ENCODE results near the gene SLC22A23.

The SLC22A23 gene

GRCh38 chr6:3290931-3291211, 166.0 kb downstream of the SLC22A23 start:
- TF ChIP-seq MAX (IDR thresholded peaks at IDR 0.05) (no peak), TAF1 (IDR thresholded peaks at IDR 0.05; ENCODE audit: low read depth) (no peak), EGR1 (IDR thresholded peaks at IDR 0.05) (no peak), ZBTB7A (IDR thresholded peaks at IDR 0.05; ENCODE audit: low read depth) (no peak), YY1 (IDR thresholded peaks at IDR 0.05; ENCODE audit: low read depth) (no peak), USF1 (IDR thresholded peaks at IDR 0.05) (no peak), RAD21 (IDR thresholded peaks at IDR 0.05; ENCODE audit: low read depth) (no peak), CREB1 (IDR thresholded peaks at IDR 0.05; ENCODE audit: low read depth) (no peak), TEAD4 (IDR thresholded peaks at IDR 0.05) (no peak), CEBPB (IDR thresholded peaks at IDR 0.05) (no peak), NFIC (IDR thresholded peaks at IDR 0.05) (no peak), REST (IDR thresholded peaks at IDR 0.05; ENCODE audit: low read depth) (no peak), TCF12 (IDR thresholded peaks at IDR 0.05; ENCODE audit: low read depth) (no peak), FOXM1 (IDR thresholded peaks at IDR 0.05; ENCODE audit: borderline replicate concordance, low read depth) (no peak), EP300 (IDR thresholded peaks at IDR 0.05; ENCODE audit: borderline replicate concordance) (no peak)

GRCh38 chr6:3290149-3290930, 166.5 kb downstream of the SLC22A23 start:
- TF ChIP-seq ZBTB7A (IDR thresholded peaks at IDR 0.05; ENCODE audit: low read depth) (no peak), YY1 (IDR thresholded peaks at IDR 0.05; ENCODE audit: low read depth) (no peak), REST (IDR thresholded peaks at IDR 0.05; ENCODE audit: low read depth) (no peak), EGR1 (IDR thresholded peaks at IDR 0.05) (no peak), NFIC (IDR thresholded peaks at IDR 0.05) (no peak), TEAD4 (IDR thresholded peaks at IDR 0.05) (no peak), RAD21 (IDR thresholded peaks at IDR 0.05; ENCODE audit: low read depth) (no peak), USF1 (IDR thresholded peaks at IDR 0.05) (no peak), TCF12 (IDR thresholded peaks at IDR 0.05; ENCODE audit: low read depth) (no peak), CREB1 (IDR thresholded peaks at IDR 0.05; ENCODE audit: low read depth) (no peak)

- TF ChIP-seq TCF12 (IDR thresholded peaks at IDR 0.05; ENCODE audit: low read depth) (no peak), USF1 (IDR thresholded peaks at IDR 0.05) (no peak), TAF1 (IDR thresholded peaks at IDR 0.05; ENCODE audit: low read depth) (no peak), FOXM1 (IDR thresholded peaks at IDR 0.05; ENCODE audit: borderline replicate concordance, low read depth) (no peak), MAX (IDR thresholded peaks at IDR 0.05) (no peak), EP300 (IDR thresholded peaks at IDR 0.05; ENCODE audit: borderline replicate concordance) (no peak), CREB1 (IDR thresholded peaks at IDR 0.05; ENCODE audit: low read depth) (no peak), RAD21 (IDR thresholded peaks at IDR 0.05; ENCODE audit: low read depth) (no peak), CEBPB (IDR thresholded peaks at IDR 0.05) (no peak), ZBTB7A (IDR thresholded peaks at IDR 0.05; ENCODE audit: low read depth) (no peak)
Measured at GRCh38 chr6:3289664-3290055, 167.2 kb downstream of the SLC22A23 start.

- no peak for TF ChIP-seq TAF1 (IDR thresholded peaks at IDR 0.05; ENCODE audit: low read depth)
- TF ChIP-seq REST (IDR thresholded peaks at IDR 0.05; ENCODE audit: low read depth): no peak
- TF ChIP-seq NFIC (IDR thresholded peaks at IDR 0.05): no peak
- TF ChIP-seq TEAD4 (IDR thresholded peaks at IDR 0.05): no peak
- no peak for TF ChIP-seq RAD21 (IDR thresholded peaks at IDR 0.05; ENCODE audit: low read depth)
- no peak for TF ChIP-seq CEBPB (IDR thresholded peaks at IDR 0.05)
- TF ChIP-seq TCF12 (IDR thresholded peaks at IDR 0.05; ENCODE audit: low read depth): no peak
- no peak for TF ChIP-seq EP300 (IDR thresholded peaks at IDR 0.05; ENCODE audit: borderline replicate concordance)
- TF ChIP-seq ZBTB7A (IDR thresholded peaks at IDR 0.05; ENCODE audit: low read depth): no peak
- TF ChIP-seq YY1 (IDR thresholded peaks at IDR 0.05; ENCODE audit: low read depth): no peak
- no peak for TF ChIP-seq USF1 (IDR thresholded peaks at IDR 0.05)
- TF ChIP-seq CREB1 (IDR thresholded peaks at IDR 0.05; ENCODE audit: low read depth): no peak
- TF ChIP-seq EGR1 (IDR thresholded peaks at IDR 0.05): no peak
- no peak for TF ChIP-seq MAX (IDR thresholded peaks at IDR 0.05)
- no peak for TF ChIP-seq FOXM1 (IDR thresholded peaks at IDR 0.05; ENCODE audit: borderline replicate concordance, low read depth)
Measured at GRCh38 chr6:3288711-3289663, 167.9 kb downstream of the SLC22A23 start.
